Measurements from ENCODE around the gene CALML5.

Gene CALML5

GRCh38 chr10:5525561-5526341 lies 26.4 kb upstream of the CALML5 start:
- Histone ChIP-seq H3K27ac (replicated peaks) (no peak overlapping the region), H3K4me3 (replicated peaks; ENCODE audit: insufficient read depth, low read length) (no peak overlapping the region), H3K27me3 (ENCODE audit: insufficient read depth, poor library complexity, severe bottlenecking) (no peaks in the 10 kb centered on the region)
- no peak for DNase-seq (ENCODE audit: low read depth in 1 of 2, low spot score in 1 of 2)
- TF ChIP-seq, protein P1, sequence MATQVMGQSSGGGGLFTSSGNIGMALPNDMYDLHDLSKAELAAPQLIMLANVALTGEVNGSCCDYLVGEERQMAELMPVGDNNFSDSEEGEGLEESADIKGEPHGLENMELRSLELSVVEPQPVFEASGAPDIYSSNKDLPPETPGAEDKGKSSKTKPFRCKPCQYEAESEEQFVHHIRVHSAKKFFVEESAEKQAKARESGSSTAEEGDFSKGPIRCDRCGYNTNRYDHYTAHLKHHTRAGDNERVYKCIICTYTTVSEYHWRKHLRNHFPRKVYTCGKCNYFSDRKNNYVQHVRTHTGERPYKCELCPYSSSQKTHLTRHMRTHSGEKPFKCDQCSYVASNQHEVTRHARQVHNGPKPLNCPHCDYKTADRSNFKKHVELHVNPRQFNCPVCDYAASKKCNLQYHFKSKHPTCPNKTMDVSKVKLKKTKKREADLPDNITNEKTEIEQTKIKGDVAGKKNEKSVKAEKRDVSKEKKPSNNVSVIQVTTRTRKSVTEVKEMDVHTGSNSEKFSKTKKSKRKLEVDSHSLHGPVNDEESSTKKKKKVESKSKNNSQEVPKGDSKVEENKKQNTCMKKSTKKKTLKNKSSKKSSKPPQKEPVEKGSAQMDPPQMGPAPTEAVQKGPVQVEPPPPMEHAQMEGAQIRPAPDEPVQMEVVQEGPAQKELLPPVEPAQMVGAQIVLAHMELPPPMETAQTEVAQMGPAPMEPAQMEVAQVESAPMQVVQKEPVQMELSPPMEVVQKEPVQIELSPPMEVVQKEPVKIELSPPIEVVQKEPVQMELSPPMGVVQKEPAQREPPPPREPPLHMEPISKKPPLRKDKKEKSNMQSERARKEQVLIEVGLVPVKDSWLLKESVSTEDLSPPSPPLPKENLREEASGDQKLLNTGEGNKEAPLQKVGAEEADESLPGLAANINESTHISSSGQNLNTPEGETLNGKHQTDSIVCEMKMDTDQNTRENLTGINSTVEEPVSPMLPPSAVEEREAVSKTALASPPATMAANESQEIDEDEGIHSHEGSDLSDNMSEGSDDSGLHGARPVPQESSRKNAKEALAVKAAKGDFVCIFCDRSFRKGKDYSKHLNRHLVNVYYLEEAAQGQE (IDR thresholded peaks at IDR 0.05; ENCODE audit: insufficient replicate concordance, low read depth): no peak
- TF ChIP-seq SPI1 (IDR thresholded peaks at IDR 0.05; ENCODE audit: borderline replicate concordance, low read depth): no peak
- TF ChIP-seq, protein P2, sequence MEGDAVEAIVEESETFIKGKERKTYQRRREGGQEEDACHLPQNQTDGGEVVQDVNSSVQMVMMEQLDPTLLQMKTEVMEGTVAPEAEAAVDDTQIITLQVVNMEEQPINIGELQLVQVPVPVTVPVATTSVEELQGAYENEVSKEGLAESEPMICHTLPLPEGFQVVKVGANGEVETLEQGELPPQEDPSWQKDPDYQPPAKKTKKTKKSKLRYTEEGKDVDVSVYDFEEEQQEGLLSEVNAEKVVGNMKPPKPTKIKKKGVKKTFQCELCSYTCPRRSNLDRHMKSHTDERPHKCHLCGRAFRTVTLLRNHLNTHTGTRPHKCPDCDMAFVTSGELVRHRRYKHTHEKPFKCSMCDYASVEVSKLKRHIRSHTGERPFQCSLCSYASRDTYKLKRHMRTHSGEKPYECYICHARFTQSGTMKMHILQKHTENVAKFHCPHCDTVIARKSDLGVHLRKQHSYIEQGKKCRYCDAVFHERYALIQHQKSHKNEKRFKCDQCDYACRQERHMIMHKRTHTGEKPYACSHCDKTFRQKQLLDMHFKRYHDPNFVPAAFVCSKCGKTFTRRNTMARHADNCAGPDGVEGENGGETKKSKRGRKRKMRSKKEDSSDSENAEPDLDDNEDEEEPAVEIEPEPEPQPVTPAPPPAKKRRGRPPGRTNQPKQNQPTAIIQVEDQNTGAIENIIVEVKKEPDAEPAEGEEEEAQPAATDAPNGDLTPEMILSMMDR (IDR thresholded peaks at IDR 0.05; ENCODE audit: insufficient read depth, low read length): no peak
- no peak for TF ChIP-seq GABPA (IDR thresholded peaks at IDR 0.05; ENCODE audit: low read depth)

GRCh38 chr10:5524641-5525560 lies 25.5 kb upstream of the CALML5 start, which contains the start of gene CALML3:
TSS of gene CALML3 (plus strand) at chr10:5524961. CDS start at chr10:5525086, 125 bp downstream.
- TF ChIP-seq, protein P1 (IDR thresholded peaks at IDR 0.05; ENCODE audit: insufficient replicate concordance, low read depth): no peak
- TF ChIP-seq POLR2AphosphoS5 (IDR thresholded peaks at IDR 0.05; ENCODE audit: low read depth): no peak
- no peak for TF ChIP-seq SPI1 (IDR thresholded peaks at IDR 0.05; ENCODE audit: borderline replicate concordance, low read depth)
- no peak for TF ChIP-seq GABPA (IDR thresholded peaks at IDR 0.05; ENCODE audit: low read depth)
- TF ChIP-seq, protein P2 (IDR thresholded peaks at IDR 0.05; ENCODE audit: insufficient read depth, low read length): no peak
- H3K27ac ChIP-seq (replicated peaks): no peak within 1 kb of the TSS
- H3K4me3 ChIP-seq (replicated peaks; ENCODE audit: insufficient read depth, low read length): no peak within 1 kb of the TSS
- no peaks in the 10 kb centered on the region for H3K27me3 ChIP-seq (ENCODE audit: insufficient read depth, poor library complexity, severe bottlenecking)
- DNase-seq (ENCODE audit: low read depth in 1 of 2, low spot score in 1 of 2): no peak

DNA sequence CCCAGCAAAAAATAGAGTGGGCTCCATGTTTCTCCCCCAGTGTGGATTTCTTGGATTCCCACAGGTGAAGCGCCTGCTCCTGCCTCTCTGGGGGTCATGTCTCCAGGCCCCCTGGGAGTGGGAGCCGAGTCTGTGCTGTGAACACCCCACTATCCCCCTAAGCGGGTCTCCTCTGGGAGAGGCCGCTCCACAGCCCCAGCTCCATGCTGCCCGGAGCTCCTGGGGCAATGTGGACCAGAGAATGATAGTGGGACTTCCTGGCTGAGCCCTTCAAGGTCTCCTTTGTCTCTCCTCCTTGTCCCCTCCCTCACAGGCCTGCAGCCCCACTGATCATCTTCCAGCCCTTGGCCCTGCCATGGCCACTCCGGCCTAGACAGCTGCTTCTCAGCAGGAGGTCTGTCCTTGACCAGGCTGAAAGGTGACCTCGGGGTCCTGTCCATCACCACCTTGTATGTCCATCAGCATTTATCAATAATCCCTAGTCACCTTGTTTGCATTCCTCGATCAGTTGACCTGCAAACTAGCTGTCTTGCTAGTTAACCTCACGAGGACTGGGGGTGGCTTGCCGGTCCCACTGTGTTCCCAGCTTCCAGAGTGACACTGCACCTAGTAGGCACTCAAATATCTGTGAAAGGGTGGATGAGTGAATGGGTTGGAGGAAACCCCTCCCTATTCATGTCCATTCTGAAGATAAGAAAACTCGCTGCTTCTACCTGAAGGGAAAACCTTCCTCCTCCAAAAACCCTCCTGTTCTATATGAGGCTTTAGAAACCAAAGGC lies 24.6 kb upstream of the CALML5 start:
- TF ChIP-seq, protein P2 (IDR thresholded peaks at IDR 0.05; ENCODE audit: insufficient read depth, low read length): no peak
- TF ChIP-seq, protein P1 (IDR thresholded peaks at IDR 0.05; ENCODE audit: insufficient replicate concordance, low read depth): no peak
- no peak for TF ChIP-seq GABPA (IDR thresholded peaks at IDR 0.05; ENCODE audit: low read depth)
- no peak for TF ChIP-seq POLR2AphosphoS5 (IDR thresholded peaks at IDR 0.05; ENCODE audit: low read depth)
- no peak for TF ChIP-seq SPI1 (IDR thresholded peaks at IDR 0.05; ENCODE audit: borderline replicate concordance, low read depth)
- DNase-seq (ENCODE audit: low read depth in 1 of 2, low spot score in 1 of 2): no peak
- no peak overlapping the region for H3K4me3 ChIP-seq (replicated peaks; ENCODE audit: insufficient read depth, low read length)
- H3K27me3 ChIP-seq (ENCODE audit: insufficient read depth, poor library complexity, severe bottlenecking): no peaks in the 10 kb centered on the region
- no peak overlapping the region for H3K27ac ChIP-seq (replicated peaks)
